ENCODE measurements around the gene VAC14.
"Not testable (repeated sequence)": the region's sequence is repeated elsewhere in the genome, so short reads cannot be mapped to it uniquely, and the experiment has no call there.

VAC14 gene

DNA sequence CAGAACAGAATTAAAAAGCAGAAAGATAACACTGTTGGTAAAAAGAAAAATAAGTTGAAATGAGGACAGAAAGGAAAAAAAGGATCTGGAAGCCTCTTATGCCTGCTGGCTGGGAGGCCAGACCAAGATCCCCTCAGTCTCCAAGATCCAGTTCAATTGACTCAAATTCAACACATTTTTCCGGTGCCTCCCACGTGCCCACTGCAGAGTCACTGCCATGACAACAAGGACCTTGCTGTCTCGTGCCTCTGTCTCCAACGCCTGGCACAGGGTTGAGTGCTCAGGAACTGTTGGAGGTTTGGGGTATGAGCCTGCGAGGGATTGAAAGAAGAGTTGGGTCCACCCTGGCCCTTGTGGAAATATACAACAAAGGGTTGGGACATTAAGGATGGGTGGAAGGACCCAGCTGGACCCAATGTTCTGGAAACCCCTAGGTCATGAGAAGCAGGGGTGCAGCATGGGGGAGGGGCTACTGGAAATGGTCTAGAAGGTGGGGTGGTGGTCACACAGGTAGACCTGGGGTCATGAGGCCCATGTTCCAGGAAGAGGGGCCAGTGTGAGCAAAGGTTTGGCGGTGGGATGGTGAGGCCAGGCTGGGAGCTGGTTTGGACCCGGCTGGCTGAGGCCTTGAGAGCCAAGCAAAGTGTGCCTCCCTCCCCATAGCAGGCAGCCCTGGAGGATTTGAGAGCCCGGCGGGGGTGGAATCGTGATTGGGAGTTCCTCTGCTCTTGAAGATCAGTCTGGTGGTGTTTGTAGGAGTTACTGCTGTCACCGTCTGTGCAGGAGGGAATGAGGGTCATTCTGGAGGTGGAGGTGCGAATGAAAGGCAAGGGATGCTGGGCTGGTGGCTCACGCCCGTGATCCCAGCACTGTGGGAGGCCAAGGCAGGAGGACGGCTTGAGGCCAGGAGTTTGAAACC is 153.3 kb downstream of the VAC14 start:
- Histone ChIP-seq H3K4me3 (replicated peaks; ENCODE audit: insufficient read depth, low read length) (no peak overlapping the region), H3K27me3 (ENCODE audit: insufficient read depth, poor library complexity, severe bottlenecking) (no peaks in the 10 kb centered on the region), H3K27ac (replicated peaks) (no peak overlapping the region)
- DNase-seq (ENCODE audit: low read depth in 1 of 2, low spot score in 1 of 2): no peak
- TF ChIP-seq REST (IDR thresholded peaks at IDR 0.05; ENCODE audit: insufficient replicate concordance, low read depth): no peak
- TF ChIP-seq SPI1 (IDR thresholded peaks at IDR 0.05; ENCODE audit: borderline replicate concordance, low read depth): no peak
- no peak for TF ChIP-seq GABPA (IDR thresholded peaks at IDR 0.05; ENCODE audit: low read depth)
- TF ChIP-seq CTCF (IDR thresholded peaks at IDR 0.05; ENCODE audit: insufficient read depth, low read length): no peak
- no peak for TF ChIP-seq POLR2AphosphoS5 (IDR thresholded peaks at IDR 0.05; ENCODE audit: low read depth)

DNA sequence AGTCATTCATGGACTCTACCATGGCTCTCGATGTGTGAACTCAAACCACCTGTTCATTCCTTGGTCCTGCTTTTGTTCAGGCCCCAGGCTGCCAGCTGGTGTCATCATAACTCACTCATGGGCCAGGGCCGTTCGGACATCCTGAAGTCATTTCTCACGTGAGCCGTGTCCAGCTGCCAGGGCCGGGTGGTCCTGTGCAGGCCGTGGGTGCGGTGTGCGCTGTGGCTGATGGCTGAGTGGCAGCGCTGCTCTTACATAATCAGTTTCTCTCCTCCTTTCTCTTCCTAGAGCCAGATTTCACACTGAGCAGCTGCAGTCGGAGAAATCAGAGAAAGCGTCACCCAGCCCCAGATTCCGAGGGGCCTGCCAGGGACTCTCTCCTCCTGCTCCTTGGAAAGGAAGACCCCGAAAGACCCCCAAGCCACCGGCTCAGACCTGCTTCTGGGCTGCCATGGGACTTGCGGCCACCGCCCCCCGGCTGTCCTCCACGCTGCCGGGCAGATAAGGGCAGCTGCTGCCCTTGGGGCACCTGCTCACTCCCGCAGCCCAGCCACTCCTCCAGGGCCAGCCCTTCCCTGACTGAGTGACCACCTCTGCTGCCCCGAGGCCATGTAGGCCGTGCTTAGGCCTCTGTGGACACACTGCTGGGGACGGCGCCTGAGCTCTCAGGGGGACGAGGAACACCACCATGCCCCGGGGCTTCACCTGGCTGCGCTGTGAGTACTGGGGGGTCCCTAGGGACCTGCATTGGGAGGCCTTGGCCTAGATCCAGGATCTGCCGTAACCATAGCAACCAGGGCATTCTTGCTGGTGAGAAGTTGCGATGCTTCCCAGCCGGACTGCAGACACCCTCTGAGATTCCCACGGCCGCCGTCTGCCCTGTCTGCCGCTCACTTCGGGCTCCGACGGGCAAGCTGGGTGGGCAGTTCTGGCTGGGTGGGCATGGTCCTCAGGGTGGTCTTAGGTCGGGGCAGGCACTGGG is 154.4 kb downstream of the VAC14 start, which contains the start of gene IL34:
Gene IL34 (plus strand): TSS at position 300 of the 982 bp plus-strand sequence. CDS start 389 bp downstream, at position 689.
- no peak within 1 kb of the TSS for H3K4me3 ChIP-seq (replicated peaks; ENCODE audit: insufficient read depth, low read length)
- H3K27ac ChIP-seq (replicated peaks): no peak within 1 kb of the TSS
- H3K27me3 ChIP-seq (ENCODE audit: insufficient read depth, poor library complexity, severe bottlenecking): no peaks in the 10 kb centered on the region
- no peak for DNase-seq (ENCODE audit: low read depth in 1 of 2, low spot score in 1 of 2)
- TF ChIP-seq GABPA (IDR thresholded peaks at IDR 0.05; ENCODE audit: low read depth): no peak
- no peak for TF ChIP-seq SPI1 (IDR thresholded peaks at IDR 0.05; ENCODE audit: borderline replicate concordance, low read depth)
- TF ChIP-seq POLR2AphosphoS5 (IDR thresholded peaks at IDR 0.05; ENCODE audit: low read depth): no peak
- no peak for TF ChIP-seq REST (IDR thresholded peaks at IDR 0.05; ENCODE audit: insufficient replicate concordance, low read depth)
- no peak for TF ChIP-seq CTCF (IDR thresholded peaks at IDR 0.05; ENCODE audit: insufficient read depth, low read length)

GRCh38 chr16:70644763-70645597 is 156.0 kb downstream of the VAC14 start:
- TF ChIP-seq GABPA (IDR thresholded peaks at IDR 0.05; ENCODE audit: low read depth): no peak
- no peak for TF ChIP-seq SPI1 (IDR thresholded peaks at IDR 0.05; ENCODE audit: borderline replicate concordance, low read depth)
- no peak for TF ChIP-seq CTCF (IDR thresholded peaks at IDR 0.05; ENCODE audit: insufficient read depth, low read length)
- TF ChIP-seq REST (IDR thresholded peaks at IDR 0.05; ENCODE audit: insufficient replicate concordance, low read depth): no peak
- no peak for TF ChIP-seq POLR2AphosphoS5 (IDR thresholded peaks at IDR 0.05; ENCODE audit: low read depth)
- Histone ChIP-seq H3K27me3 (ENCODE audit: insufficient read depth, poor library complexity, severe bottlenecking) (no peaks in the 10 kb centered on the region), H3K27ac (replicated peaks) (no peak overlapping the region), H3K4me3 (replicated peaks; ENCODE audit: insufficient read depth, low read length) (no peak overlapping the region)
- no peak for DNase-seq (ENCODE audit: low read depth in 1 of 2, low spot score in 1 of 2)

GRCh38 chr16:70643264-70643663 is 157.7 kb downstream of the VAC14 start:
- not testable (repeated sequence) for H3K27ac ChIP-seq (replicated peaks); DNase-seq (ENCODE audit: low read depth in 1 of 2, low spot score in 1 of 2); H3K27me3 ChIP-seq (ENCODE audit: insufficient read depth, poor library complexity, severe bottlenecking); H3K4me3 ChIP-seq (replicated peaks; ENCODE audit: insufficient read depth, low read length)
